HCT116 (cell line): Measurements from ENCODE around the gene WDR70. TPM values are rescaled to one million over a fixed set of nuclear protein-coding genes. Genes with fewer than 3 reads are reported as not detected.
A peak's percentile ranks its signal among the peaks of the same experiment; 100 is the strongest.

Source experiments
- ATAC-seq: fragments of 200-7000 bp; cut with Tn5 transposase; 2 replicates; pipeline ENCODE4 v1.9.1; 2020; ENCODE audit warnings: mild to moderate bottlenecking, moderate library complexity
- BruUV-seq: library from RNA; stranded (reverse); fragments of 400-500 nt; replicated peaks from 2 replicates; lab custom pipeline; 2021; lab: Mats Ljungman, UMichigan
- CTCF ChIA-PET: fragments of 300-600 bp; sonication (Branson Sonifier 250); formaldehyde crosslinking; loops from one replicate; lab custom pipeline; 2021; ENCODE audit warnings: antibody characterized with exemption; lab: Charles Lee
- POLR2A ChIA-PET: fragments of 300-600, 350-600 bp; sonication (Branson Sonifier 250); formaldehyde crosslinking; loops from one replicate; lab custom pipeline; 2021; ENCODE audit warnings: antibody characterized with exemption; lab: Charles Lee
- RAD21 ChIA-PET, 2 experiments: fragments of 300-600 bp; sonication (Branson Sonifier 250); formaldehyde crosslinking; loops; one replicate each; lab custom pipeline; 2023; ENCODE audit warnings: low total read pairs in 2 of 2; ENCODE audit not compliant: uncharacterized antibody in 2 of 2, unreplicated experiment in 2 of 2, low non-redundant PET in 1 of 2; lab: Charles Lee
- DNase-seq: peaks from one replicate; pipeline ENCODE4 v3.0.0-alpha.2; 2010; ENCODE audit warnings: low read depth, low spot score
- H2AFZ ChIP-seq: fragments of 200-600 bp; shearing (Covaris generic), sonication (generic); 2 replicates; pipeline ENCODE4 v1.6.1; 2017; ENCODE audit warnings: low read depth, mixed run types, mixed read lengths, antibody characterized with exemption, low read length; ENCODE audit not compliant: poor library complexity, severe bottlenecking
- H3K27ac ChIP-seq: 2 replicates; pipeline ENCODE4 v1.5.1; 2012; ENCODE audit warnings: low read depth, low read length
- H3K27me3 ChIP-seq: fragments of 200-600 bp; sonication (generic); 2 replicates; pipeline ENCODE4 v1.6.1; 2016; ENCODE audit warnings: mixed run types, low read length, mixed read lengths; ENCODE audit not compliant: insufficient read depth
- H3K36me3 ChIP-seq, 2 experiments: fragments of 200-500 bp in 1 of 2; fragments of 200-600 bp in 1 of 2; sonication (Bioruptor generic) in 1 of 2; sonication (generic) in 1 of 2; 2 replicates each; pipeline versions ENCODE4 v1.5.1 to v1.6.1; 2014 to 2016; ENCODE audit warnings: low read length in 2 of 2, inconsistent platforms in 1 of 2, mixed read lengths in 1 of 2, mixed run types in 1 of 2; ENCODE audit not compliant: insufficient read depth in 2 of 2, control insufficient read depth in 1 of 2
- H3K4me1 ChIP-seq, 2 experiments: fragments of 200-600 bp in 1 of 2; sonication (generic) in 1 of 2; 2 replicates each; pipeline versions ENCODE4 v1.5.1 to v1.6.1; 2012 to 2017; ENCODE audit warnings: low read length in 2 of 2, inconsistent platforms in 1 of 2, mild to moderate bottlenecking in 1 of 2, mixed read lengths in 1 of 2, mixed run types in 1 of 2, moderate library complexity in 1 of 2; ENCODE audit not compliant: insufficient read depth in 2 of 2, control insufficient read depth in 1 of 2
- H3K4me2 ChIP-seq: fragments of 200-600 bp; sonication (generic); 2 replicates; pipeline ENCODE4 v1.6.1; 2017; ENCODE audit warnings: mixed run types, low read length, mixed read lengths
- H3K4me3 ChIP-seq, 2 experiments: fragments of 200-600 bp in 1 of 2; sonication (generic) in 1 of 2; replicated peaks in 1 of 2; 2 replicates each; pipeline ENCODE4 v1.5.1; 2011 to 2016; ENCODE audit warnings: low read length in 2 of 2, control low read depth in 1 of 2, low read depth in 1 of 2, mild to moderate bottlenecking in 1 of 2, mixed read lengths in 1 of 2, mixed run types in 1 of 2
- H3K79me2 ChIP-seq: fragments of 200-600 bp; sonication (generic); 2 replicates; pipeline ENCODE4 v1.6.1; 2017; ENCODE audit warnings: mild to moderate bottlenecking, mixed run types, low read length, moderate library complexity, mixed read lengths; ENCODE audit not compliant: insufficient read depth
- H3K9ac ChIP-seq: fragments of 200-600 bp; sonication (generic); 2 replicates; pipeline ENCODE4 v1.6.1; 2016; ENCODE audit warnings: low read length, mixed read lengths
- H3K9me2 ChIP-seq: fragments of 200-600 bp; sonication (generic), shearing (Covaris generic); 2 replicates; pipeline ENCODE4 v1.6.1; 2017; ENCODE audit warnings: mixed run types, mild to moderate bottlenecking, moderate library complexity; ENCODE audit not compliant: insufficient read depth
- H3K9me3 ChIP-seq, 2 experiments: fragments of 200-500 bp in 1 of 2; fragments of 200-600 bp in 1 of 2; sonication (Bioruptor generic) in 1 of 2; sonication (generic) in 1 of 2; 2 replicates each; pipeline ENCODE4 v1.6.1; 2014 to 2017; ENCODE audit warnings: low read length in 2 of 2, mixed read lengths in 2 of 2, inconsistent platforms in 1 of 2, low read depth in 1 of 2, mild to moderate bottlenecking in 1 of 2, mixed run types in 1 of 2, moderate library complexity in 1 of 2; ENCODE audit not compliant: control insufficient read depth in 1 of 2, insufficient read depth in 1 of 2
- H4K20me1 ChIP-seq: fragments of 200-600 bp; sonication (generic), shearing (Covaris generic); 2 replicates; pipeline ENCODE4 v1.6.1; 2017; ENCODE audit warnings: mixed run types, mild to moderate bottlenecking, moderate library complexity; ENCODE audit not compliant: insufficient read depth
- EGR1 ChIP-seq: IDR thresholded peaks from 2 replicates; pipeline ENCODE4 v1.6.1; 2012; ENCODE audit warnings: low read depth
- EZH2 ChIP-seq: fragments of 200-600 bp; sonication (generic); IDR thresholded peaks from 2 replicates; pipeline ENCODE4 v1.6.1; 2017; ENCODE audit warnings: antibody characterized with exemption, mixed run types
- EZH2phosphoT487 ChIP-seq: fragments of 200-600 bp; IDR thresholded peaks from 2 replicates; pipeline ENCODE4 v1.6.1; 2018; ENCODE audit warnings: antibody characterized with exemption, borderline replicate concordance
- RAD21 ChIP-seq: IDR thresholded peaks from 2 replicates; pipeline ENCODE4 v1.6.1; 2012; ENCODE audit warnings: low read depth, mild to moderate bottlenecking
- ZFX ChIP-seq: fragments of 450-650 bp; IDR thresholded peaks from 2 replicates; pipeline ENCODE4 v1.6.1; 2017
- ZNF274 ChIP-seq: fragments of 200-500 bp; sonication (Bioruptor generic); IDR thresholded peaks from 2 replicates; pipeline ENCODE4 v1.6.1; 2014; ENCODE audit warnings: mild to moderate bottlenecking, low read depth, low read length, inconsistent platforms
- intact Hi-C: fragments of 100-400 bp; cut with micrococcal nuclease; formaldehyde crosslinking; loops from 2 replicates; pipeline ENCODE4 v1.10.0; 2022
- total RNA-seq: library from RNA; stranded (reverse); gene quantifications from one replicate; pipeline ENCODE4 v1.2.1, GENCODE V29; 2021; ENCODE audit not compliant: unreplicated experiment
- TF ChIP-seq, protein P1 (sequence below), 3 experiments: fragments of 200-600 bp in 1 of 3; sonication (generic) in 1 of 3; IDR thresholded peaks in 2 of 3; conservative IDR thresholded peaks in 1 of 3; 2 replicates each; pipeline ENCODE4 v1.5.1; 2012 to 2017; ENCODE audit warnings: low read depth in 2 of 3, low read length in 2 of 3, antibody characterized with exemption in 1 of 3, borderline replicate concordance in 1 of 3, control low read depth in 1 of 3, mild to moderate bottlenecking in 1 of 3, mixed read lengths in 1 of 3, mixed run types in 1 of 3, moderate library complexity in 1 of 3; ENCODE audit not compliant: insufficient read depth in 1 of 3
- TF ChIP-seq, protein P2 (sequence below): IDR thresholded peaks from 2 replicates; pipeline ENCODE4 v1.6.1; 2012; ENCODE audit warnings: low read depth

WDR70 gene
- total RNA-seq, 1 experiment from 2014 or later = 31.1 TPM

DNA sequence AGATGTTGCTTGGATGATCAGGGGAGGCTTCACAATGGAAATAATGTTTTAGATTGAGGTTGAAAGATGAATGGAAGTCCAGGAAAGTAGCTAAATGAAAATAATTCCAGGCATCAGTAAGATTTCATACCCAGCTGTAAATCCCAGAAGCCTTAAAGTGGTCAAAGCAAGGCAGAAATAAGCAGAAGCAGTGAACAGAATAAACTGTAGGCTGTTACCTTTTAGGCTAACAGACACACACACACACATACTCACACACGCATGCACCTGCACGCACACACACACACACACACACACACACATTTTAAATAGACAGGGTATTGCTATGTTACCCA lies 175.3 kb downstream of the WDR70 start (continued):
- no peak for TF ChIP-seq ZNF274

DNA sequence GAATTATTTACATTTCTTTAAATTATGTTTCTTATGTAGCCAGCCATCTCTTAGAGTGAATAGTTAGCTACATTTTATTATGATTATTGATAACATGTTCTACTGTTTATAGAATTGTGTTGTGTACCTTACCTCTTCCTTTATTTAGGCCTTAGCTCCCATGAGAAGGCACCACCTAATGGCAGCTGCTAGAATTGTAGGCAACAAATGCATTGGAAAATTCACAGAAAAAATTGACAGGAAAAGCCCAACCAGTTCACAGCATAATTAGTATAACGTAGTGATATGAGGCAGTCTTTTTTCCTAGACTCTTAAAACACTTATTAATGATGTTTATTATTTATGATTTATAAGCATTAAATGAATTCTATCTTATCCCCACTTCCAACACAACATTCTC lies 175.8 kb downstream of the WDR70 start:
- intact Hi-C loops = no loop called here
- ChIA-PET RAD21 (no interaction called here), CTCF (interaction anchor here (1.0 to 1.6 kb wide), 7 partner anchors 9 to 142 kb away, joined by 3 to 8 read pairs (median 3); no protein-coding TSS in a partner anchor), POLR2A (no interaction called here)
- Histone ChIP-seq H3K4me1 (no peaks in the 10 kb centered on the region), H2AFZ (no peak overlapping the region), H3K9me2 (no peaks in the 10 kb centered on the region), H3K4me3 (no peak overlapping the region), H3K9me3 (peaks cover 0 to 8% of the 10 kb centered on the region in 2 experiments; a peak in 1 of 4 replicates), H4K20me1 (no peaks in the 10 kb centered on the region), H3K27ac (no peak overlapping the region), H3K4me2 (no peak overlapping the region), H3K27me3 (no peaks in the 10 kb centered on the region), H3K79me2 (no peaks in the 10 kb centered on the region), H3K36me3 (no peaks in the 10 kb centered on the region; a peak in 1 of 4 replicates), H3K9ac (no peak overlapping the region)
- TF ChIP-seq, protein P1, sequence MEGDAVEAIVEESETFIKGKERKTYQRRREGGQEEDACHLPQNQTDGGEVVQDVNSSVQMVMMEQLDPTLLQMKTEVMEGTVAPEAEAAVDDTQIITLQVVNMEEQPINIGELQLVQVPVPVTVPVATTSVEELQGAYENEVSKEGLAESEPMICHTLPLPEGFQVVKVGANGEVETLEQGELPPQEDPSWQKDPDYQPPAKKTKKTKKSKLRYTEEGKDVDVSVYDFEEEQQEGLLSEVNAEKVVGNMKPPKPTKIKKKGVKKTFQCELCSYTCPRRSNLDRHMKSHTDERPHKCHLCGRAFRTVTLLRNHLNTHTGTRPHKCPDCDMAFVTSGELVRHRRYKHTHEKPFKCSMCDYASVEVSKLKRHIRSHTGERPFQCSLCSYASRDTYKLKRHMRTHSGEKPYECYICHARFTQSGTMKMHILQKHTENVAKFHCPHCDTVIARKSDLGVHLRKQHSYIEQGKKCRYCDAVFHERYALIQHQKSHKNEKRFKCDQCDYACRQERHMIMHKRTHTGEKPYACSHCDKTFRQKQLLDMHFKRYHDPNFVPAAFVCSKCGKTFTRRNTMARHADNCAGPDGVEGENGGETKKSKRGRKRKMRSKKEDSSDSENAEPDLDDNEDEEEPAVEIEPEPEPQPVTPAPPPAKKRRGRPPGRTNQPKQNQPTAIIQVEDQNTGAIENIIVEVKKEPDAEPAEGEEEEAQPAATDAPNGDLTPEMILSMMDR (IDR thresholded peaks at IDR 0.05 in 2 of 3, conservative IDR thresholded peaks at IDR 0.05 in 1 of 3; ENCODE audit: borderline replicate concordance in 1 of 3, insufficient read depth in 1 of 3, low read depth in 2 of 3, low read length in 2 of 3) = peak; percentile 61 to 76 (median 74); a peak in 5 of 6 replicates
- TF ChIP-seq RAD21 = peak; percentile 58
- TF ChIP-seq ZFX = no peak
- DNase-seq = no peak
- BruUV-seq = no TSS peak
- peak; percentile 40; the same call in 1 of the 2 replicates for ATAC-seq

DNA sequence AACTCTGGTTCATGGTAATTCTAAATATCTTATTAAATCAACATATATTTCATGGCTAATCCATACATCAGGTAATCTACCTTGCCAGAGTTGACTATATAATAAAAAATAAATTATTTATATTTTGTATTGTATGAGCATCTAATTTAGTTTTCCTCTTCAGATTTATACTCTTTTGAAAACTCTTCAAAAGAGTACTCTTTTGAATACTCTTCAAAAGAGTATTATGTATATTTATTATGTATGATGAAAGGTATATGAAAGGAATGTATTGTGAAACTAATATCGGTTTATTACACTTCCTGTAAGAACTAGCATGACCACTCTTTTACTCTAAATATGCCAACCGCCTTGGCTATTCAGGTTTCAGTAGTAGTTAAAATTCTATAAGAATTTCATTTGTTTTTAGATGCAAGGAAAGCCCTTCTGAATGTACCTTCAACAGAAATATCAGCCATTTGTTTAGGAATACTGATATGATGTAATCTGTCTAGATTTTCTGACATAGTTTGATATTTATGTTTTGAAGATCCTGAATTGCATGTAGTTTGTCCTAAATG lies 178.7 kb downstream of the WDR70 start:
- POLR2A ChIA-PET = no interaction called here
- H3K9ac ChIP-seq = no peak overlapping the region
- no peaks in the 10 kb centered on the region for H3K4me1 ChIP-seq
- no peak overlapping the region for H3K4me3 ChIP-seq
- H3K79me2 ChIP-seq = no peaks in the 10 kb centered on the region
- CTCF ChIA-PET = no interaction called here
- H3K9me2 ChIP-seq = no peaks in the 10 kb centered on the region
- H3K9me3 ChIP-seq = peaks cover 0 to 8% of the 10 kb centered on the region in 2 experiments; a peak in 1 of 4 replicates
- H2AFZ ChIP-seq = no peak overlapping the region
- DNase-seq (no peak), ATAC-seq (no peak)
- H3K27ac ChIP-seq = no peak overlapping the region
- intact Hi-C loops = no loop called here
- RAD21 ChIA-PET = no interaction called here
- H3K4me2 ChIP-seq = no peak overlapping the region
- no peaks in the 10 kb centered on the region for H4K20me1 ChIP-seq
- TF ChIP-seq EGR1 = no peak
- TF ChIP-seq EZH2phosphoT487 = no peak
- TF ChIP-seq, protein P2, sequence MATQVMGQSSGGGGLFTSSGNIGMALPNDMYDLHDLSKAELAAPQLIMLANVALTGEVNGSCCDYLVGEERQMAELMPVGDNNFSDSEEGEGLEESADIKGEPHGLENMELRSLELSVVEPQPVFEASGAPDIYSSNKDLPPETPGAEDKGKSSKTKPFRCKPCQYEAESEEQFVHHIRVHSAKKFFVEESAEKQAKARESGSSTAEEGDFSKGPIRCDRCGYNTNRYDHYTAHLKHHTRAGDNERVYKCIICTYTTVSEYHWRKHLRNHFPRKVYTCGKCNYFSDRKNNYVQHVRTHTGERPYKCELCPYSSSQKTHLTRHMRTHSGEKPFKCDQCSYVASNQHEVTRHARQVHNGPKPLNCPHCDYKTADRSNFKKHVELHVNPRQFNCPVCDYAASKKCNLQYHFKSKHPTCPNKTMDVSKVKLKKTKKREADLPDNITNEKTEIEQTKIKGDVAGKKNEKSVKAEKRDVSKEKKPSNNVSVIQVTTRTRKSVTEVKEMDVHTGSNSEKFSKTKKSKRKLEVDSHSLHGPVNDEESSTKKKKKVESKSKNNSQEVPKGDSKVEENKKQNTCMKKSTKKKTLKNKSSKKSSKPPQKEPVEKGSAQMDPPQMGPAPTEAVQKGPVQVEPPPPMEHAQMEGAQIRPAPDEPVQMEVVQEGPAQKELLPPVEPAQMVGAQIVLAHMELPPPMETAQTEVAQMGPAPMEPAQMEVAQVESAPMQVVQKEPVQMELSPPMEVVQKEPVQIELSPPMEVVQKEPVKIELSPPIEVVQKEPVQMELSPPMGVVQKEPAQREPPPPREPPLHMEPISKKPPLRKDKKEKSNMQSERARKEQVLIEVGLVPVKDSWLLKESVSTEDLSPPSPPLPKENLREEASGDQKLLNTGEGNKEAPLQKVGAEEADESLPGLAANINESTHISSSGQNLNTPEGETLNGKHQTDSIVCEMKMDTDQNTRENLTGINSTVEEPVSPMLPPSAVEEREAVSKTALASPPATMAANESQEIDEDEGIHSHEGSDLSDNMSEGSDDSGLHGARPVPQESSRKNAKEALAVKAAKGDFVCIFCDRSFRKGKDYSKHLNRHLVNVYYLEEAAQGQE = no peak
- TF ChIP-seq EZH2 = no peak
- TF ChIP-seq, all 23 proteins: peak for 0
- no TSS peak for BruUV-seq
- Histone ChIP-seq H3K27me3 (no peaks in the 10 kb centered on the region), H3K36me3 (no peaks in the 10 kb centered on the region; a peak in 1 of 4 replicates)
